Activated CD4-positive, alpha-beta T cell treated with anti-CD3 and anti-CD28 coated beads, Interleukin-2, amount 50 U/mL, for 48 hours (primary cell): Measurements from ENCODE around the gene CYP2W1.

ENCODE experiments used
- DNase-seq, 2 experiments: peaks; one replicate each; pipeline ENCODE4 v3.0.0-alpha.2; 2020

The CYP2W1 gene

DNA sequence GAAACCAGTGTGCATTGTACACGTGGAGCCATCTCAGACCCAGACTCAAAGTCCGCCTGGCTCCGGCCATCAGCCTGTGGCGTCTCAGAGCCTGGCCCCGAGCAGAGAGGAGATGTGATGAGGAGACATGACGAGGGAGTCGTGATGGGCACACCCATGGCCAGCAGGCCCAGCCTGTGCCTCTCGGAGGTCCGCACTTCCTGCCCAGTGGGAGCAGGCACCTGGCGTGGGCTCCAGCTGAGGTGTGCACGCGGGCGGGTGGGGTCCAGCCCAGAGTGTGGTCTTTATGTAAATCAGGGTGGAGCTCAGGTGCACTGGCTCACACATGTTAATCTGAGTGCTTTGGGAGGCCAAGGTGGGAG, 35.3 kb downstream of the CYP2W1 start:
- no peak for DNase-seq

DNA sequence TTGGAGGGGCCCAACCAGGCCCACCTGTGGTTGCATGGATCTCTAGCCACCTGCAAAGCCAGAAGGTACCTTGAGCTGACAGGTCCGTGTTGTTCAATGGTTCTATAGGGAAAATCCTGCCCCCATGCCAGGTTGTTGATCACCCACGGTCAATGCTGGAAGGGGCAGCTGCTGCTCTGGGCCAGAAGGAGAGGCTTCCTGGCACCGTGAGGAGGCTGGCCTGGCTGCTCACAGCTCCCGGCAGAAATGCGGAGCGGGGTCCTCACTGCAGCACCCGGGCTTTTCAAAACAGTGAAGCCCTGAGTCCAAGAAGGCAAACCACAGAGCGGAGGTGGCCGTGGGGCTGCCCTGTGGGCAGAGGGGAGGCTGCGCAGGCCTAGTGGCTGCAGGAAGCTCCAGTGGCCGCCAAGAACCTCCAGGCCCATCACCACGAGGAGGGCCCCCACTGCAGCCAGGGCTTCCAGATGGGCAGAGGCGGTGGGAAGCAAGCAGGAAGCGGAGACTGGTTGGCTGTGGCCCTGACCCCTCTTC, 36.3 kb downstream of the CYP2W1 start:
- no peak for DNase-seq

DNA sequence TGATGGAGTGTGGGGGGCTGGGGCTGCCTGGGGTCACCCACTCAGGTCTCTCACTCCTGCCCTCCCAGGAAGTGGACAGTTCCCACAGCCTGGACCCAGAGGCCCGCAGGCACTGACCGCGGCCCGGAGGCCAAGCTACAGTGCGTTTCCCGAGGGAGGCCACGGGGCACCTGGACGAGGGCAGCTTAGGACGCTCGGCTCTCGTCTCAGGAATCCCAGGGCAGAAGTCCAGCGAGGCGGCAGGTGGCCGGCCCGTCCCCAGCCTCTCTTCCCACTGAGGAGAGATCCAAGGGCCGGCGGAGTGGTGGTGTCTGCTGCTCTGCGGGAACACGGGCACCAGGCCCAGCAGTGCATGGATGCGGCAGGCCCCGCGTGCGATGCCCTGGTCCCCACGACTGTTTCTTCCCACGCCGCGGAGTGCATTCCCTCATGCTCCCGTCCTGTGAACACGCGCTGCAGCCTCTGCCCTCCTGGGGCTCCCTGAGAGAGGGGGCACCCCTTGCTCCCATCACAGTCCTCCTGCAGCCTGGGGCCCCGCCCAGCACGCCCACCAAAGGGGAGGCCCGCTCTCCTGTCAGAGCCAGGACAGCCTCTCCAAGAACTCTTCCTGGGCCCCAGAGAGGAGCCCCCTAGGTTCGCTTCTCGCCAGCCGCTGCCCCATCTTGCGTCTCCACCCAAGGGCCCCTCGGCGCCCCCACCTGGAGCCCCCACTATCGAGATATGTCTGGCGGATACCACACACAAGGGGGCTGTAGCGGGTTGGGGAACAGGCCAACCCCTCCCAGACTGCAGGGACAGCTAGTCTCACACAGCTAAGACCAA, 37.0 kb downstream of the CYP2W1 start:
- no peak for DNase-seq

DNA sequence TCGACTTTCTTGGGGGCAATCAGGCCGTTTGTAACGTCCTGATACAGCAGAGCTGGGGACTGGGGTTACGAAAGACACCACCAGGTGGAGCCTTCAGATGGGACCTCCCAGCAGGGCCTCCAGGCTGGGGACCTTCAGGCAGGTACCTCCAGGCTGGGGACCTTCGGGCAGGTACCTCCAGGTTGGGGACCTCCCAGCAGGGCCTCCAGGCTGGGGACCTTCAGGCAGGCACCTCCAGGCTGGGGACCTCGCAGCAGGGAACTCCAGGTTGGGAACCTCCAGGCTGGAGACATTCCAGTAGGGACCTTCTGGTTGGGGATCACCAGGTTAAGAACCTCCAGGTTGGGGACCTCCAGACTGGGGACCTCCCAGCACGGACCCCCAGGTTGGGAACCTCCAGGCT, 37.9 kb downstream of the CYP2W1 start:
- no peak for DNase-seq

DNA sequence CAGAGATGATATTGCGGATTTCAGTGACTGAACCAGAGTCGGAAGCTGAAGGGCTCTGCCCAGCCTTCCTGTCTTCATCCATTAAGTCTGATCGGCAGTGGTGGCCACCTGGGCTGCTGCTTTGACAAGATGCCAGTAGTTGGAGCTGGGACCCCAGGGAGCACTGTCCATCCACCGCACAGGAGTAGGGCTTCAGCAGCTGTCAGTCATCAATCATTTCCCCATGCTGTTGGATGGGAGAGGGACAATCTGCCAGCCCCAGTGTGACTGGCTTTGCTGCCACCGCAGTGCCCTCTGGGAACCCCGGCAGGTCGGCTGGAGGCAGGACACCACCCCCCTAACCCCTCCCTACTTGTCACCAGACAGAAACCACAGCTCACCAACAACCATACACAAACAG, 38.4 kb downstream of the CYP2W1 start:
- DNase-seq: no peak

DNA sequence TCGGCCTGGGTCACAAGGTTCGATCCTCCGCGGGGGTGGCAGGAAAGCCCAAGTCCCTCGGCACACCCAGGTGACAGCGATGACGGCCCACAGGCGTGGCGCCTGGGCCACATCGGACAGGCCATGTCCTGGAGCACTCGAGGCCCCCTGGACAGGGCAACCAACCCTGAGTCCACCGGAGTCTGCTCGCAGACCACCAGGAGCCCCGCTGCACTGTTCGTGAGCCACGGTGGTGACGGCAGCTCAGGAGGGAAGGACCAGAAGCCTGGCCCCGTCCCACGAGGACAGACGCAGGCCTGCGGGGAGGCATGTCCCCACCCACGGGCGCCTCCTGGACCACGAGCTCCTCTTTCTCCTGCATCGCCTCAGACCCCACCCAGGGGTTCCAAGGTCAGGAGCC, 39.0 kb downstream of the CYP2W1 start:
- DNase-seq: no peak

DNA sequence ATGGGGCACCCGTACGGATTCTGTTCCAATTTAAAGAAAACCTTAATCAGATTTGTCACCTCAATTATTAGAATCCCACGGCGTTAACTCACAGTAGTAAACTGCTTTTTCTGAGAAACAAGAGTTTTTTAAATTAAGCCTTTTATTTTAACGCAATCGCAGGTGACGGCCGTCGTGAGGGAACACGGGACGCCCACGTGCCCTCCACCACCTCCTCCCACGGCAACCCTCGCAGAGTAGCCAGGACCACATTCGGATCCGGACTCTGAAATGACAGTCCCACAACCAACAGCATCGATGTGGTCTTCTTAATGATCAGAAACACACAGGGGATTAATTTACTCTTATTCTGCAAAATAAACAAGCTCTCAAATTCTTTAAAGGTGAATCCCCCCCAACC, 39.4 kb downstream of the CYP2W1 start:
- DNase-seq: no peak

DNA sequence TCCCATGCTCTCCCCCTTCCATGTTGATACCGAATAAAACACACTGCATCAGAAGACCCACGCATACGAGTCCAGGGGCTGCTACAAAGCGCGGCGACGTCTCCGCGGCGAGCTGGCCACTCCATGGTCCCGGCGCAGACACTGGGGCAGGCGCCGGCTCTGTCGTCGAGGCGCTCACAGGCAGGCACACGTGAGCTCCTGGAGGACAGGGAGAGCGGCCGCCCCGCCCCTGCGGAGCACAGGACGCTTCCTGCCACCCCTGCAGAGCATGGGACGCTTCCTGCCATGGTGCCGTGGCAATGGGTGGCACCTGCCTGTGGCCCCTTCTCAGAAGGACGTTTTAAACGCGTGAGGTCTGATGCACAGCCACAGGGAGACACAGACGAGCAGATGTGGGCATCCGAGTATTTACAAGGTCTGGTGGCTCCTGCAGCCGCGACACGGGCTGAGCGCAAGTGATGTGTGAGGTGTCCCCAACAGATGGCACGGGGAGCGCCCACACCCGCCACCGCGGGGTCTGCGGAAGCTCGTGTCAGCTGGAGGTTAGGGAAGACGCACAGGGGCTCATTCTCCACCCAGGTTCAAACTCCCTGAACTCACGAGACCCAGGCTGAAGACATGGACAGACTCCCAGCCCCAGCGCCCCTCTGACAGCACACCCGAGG, 40.0 kb downstream of the CYP2W1 start:
- DNase-seq: no peak

DNA sequence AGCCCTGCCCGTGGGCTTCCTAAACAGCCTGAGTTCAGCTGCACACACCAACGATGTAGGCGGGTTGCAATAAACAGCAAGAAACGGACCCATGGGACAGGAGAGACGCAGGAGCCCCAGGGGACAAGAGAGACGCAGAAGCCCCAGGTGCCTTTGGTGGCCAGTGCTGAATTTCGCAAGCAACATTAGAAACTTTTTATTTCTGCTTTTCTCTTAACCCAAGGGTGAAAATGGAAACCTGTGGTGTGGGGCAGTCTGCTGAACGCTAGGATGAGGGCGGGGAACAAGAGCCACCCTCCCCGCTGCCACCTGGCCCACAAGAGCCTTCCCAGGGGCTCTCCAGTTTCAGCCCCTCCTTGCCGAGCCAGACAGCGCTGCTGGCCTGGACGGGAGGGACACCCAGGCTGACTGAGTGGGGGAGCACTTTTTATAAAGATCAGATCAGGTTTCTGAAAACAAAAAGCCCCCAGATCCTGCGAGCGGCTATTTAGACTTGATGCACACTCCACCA, 41.4 kb downstream of the CYP2W1 start:
- no peak for DNase-seq

DNA sequence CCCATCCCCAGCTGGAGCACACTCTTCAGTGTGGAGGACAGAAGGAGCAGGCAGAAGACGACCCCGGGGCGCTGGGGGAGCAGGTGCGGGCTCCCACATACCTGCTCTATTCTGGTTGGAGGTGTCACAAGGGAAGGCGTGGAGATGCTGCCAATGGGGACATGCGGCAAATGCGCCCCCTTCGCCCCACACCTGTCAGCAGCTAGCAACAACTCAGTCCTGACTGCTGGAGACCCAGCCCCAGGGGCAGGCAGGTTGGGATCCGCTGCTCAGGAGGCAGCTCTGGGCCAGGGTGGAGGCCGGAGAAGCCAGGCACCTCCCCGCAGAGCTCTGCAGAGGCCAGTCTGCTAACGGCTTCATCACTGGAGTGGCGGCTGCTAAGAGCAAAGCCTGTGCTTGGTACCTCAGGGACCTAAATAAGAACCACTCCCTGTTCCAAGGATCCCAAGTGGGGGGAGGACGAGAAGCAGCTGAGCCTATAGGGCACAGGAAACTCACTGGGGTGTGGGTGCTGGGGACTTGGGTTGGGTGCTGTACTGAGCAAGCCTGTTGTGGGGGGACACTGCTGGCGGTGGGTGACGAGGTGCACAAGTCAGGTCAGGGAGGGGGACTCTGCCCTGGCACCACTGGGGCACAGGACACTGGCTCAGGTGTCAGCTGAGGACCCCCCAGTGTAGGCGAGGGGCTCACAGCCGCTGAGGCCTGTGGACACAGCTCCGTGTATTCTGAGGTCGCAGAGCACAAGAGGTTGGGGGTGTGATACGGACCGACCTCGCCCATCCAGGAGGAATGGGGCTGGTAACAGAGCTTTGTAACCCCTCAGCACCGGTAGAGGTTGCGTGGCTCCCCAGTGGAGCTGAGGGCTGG, 42.1 kb downstream of the CYP2W1 start:
- no peak for DNase-seq

DNA sequence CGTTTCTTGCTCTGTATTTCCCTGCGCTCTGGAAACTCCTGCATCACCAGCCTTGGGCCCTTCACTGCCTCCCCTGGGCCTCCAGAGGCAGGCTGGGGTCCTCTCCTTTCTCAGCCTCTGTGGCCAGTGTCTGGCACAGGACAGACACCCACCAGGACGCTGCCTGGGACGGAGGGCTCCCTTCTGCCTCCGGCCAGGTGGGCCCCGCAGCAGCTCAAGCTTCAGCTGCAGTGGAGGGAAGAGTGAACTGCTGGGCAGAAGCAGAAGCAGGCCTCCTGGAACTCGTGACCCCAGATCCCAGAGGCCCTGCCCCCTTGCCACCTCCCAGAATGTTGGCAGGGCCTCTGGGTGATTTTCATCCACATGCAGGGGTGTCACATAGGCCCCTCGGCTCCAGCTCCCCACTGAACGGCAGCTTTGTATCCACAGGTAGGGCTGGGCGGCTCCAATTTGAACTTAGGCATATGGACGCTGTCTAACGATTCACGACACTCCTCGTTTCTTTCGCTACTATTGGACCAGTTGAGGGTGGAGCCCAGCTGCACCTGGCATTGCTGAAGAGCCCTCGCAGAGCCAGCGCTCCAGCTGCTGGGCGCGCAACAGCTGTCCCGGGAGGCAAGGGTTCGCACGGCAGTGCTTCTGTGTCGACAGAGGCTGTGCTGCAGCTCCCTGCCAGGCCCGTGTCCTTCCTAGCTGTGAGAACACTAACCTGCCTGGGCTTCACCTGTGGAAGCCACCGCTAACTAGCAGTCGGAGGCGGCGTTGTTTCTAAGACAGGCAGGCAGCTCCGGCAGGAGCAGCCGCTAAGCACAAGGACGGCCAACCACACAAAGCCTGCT, 43.0 kb downstream of the CYP2W1 start:
- DNase-seq: no peak

DNA sequence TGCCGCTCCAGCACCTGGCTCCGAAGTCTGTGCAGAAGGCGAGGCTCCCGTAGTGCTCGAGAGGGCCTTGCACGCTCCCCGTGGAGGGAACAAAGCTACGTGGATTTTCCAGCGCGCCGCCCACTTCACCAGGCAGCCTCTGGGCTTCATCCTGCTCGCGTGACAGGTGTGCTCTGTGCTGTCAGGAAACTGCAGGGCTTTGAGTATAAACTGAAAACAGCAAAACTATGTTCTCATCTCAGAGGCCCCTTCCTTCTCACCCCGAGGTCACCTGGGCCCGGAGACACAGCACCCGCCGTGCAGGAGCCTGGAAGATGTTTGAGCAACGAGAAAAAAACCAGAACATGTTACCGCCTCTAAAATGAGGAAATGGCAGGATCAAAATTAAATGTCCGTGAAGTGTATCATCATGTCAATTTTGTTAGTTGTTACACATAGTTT, 43.8 kb downstream of the CYP2W1 start:
- no peak for DNase-seq

DNA sequence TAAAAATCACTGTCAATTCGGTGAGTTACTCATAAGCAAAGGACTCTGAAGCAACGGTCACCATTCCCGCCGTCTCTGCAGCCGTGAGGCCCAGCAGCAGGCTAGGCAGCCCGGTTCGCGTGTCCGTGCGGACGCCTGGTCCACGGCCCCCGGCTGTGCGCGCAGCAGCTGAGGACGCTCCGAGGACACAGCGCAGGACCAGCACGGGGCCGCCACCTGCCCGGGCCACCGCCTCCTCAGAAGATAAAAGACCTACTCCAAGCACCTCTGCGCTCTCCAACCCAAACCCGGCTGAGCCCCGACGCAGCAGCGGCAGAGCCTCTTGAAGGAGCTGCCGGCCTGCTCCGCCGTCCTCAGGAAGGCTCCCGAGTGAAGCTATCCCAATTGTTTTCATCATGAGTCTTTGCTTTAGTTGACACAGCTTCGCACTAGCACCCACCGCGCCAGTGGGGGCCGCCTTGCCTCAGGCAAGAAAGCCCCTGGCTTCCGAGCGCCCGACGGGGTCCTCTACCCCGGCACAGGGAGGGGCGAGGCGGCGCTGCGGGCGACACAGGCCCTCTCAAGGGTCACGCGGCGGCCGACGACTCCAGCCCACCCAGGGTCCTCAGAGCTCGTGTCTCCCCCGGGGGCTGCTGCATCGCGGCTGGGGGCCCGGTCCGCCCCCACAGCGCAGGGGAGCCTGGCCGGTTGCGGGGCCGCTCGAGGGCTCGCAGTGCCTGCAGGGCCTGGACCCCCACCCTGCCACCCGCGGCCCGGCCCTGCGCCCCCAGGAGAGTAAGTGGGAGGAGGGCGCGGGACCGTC, 44.5 kb downstream of the CYP2W1 start:
- DNase-seq: no peak

DNA sequence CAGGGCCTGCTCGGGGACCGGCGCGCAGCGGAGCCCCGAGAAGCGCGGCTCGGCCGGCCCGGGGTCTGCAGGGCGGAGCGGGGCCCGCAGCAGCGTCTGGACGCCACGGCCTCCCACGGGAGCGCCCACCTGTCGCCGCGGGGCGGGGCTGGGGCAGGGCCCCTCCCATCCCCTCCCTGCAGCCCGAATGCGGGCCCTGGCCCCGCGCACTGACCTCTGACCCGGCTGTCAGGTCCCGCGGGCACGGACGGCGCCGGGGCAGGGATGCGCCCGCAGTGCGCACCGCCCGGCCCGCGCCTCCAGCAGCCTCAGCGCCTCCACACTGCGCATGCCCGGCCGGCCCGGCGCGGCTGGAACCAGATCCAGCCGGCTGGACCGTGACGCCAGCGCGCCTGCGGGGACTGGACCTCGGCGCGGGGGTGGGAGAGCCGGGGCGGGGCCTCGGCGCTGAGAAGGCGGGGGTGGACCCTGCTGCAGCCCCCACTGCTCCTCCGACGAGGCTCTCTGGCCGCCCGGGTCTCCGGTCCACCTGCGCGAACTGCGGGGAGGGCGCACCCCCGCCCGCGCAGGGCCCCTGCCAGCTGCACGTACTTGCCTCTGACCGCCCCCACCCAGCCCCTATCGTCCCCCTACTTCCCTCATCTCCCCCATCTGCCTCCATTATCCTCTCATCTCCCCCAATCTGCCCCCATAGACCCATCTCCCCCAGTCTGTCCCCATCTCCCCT, 45.2 kb downstream of the CYP2W1 start:
- peak; percentile 87 to 89 for DNase-seq

DNA sequence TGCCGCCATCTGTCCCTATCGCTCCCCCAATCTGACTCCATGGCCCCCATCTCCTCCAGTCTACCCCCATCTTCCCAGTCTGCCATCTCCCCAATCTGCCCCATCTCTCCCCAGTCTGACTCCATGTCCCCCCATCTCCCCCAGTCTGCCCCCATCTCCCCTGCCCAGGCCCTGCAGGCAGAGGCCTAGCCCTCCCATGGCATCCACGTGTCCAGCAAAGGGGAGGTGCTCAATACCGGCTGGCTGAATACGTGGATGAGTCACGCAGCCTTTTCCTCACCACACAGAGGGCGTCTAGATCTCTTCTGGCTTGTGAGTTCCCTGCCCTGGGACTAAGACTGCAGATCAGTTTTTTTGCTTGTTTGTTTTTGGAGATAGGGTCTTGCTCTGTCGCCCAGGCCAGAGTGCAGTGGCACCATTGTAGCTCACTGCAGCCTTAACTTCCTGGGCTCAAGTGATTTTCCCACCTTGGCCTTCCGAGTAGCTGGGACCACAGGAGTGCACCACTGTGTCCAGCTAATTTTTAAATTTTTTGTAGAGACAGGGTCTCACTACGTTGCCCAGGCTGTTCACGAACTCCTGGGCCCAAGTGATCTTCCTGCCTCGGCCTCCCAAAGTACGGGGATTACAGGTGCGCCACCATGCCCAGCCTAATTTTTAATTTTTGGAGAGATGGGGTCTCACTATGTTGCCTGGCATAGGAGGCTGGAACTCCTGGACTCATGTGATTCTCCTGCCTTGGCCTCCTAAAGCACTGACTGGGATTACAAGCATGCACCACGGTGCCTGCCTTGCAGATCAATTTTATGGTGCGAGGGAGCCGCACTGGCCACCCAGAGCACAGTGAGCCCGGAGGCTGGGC, 46.0 kb downstream of the CYP2W1 start:
- peak; percentile 69 to 79 for DNase-seq

DNA sequence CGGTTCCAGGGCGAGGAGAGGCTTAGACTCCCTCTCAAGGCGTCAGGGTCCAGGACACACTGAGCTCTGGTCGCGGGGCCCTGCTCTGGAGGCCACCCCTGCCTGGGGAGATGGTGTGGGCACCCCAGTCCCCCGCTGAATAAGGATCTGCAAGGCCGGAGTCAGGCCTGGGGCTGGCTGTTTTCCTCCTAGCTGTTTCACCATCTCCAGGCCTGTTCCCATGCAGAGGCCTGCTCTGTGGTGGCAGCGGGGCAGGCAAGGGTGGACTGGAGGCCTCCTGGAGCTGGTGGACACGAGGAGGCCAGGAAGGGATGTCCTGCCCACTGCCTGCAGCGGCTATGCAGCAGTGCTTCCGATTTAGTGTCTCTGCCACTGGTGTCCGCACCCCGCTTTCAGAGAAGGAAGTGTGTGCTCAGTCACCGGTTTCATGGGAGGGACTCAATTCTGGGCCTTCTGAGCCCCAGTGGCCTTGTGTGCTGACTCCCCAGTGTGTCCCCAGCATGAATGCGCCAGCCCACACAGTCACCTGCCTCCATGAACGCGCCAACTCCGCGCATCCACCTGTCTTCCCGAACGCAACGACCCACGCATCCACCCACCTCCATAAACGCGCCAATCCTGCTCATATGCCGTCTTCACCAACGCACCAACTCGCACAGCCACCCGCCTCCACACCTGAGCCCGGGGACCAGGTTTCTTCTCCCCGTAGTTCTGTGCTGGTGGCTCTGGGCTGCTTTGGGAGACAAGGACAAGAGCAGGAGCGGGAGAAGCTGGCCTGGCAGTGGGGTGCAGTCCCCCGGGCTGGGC, 46.9 kb downstream of the CYP2W1 start:
- DNase-seq: no peak

DNA sequence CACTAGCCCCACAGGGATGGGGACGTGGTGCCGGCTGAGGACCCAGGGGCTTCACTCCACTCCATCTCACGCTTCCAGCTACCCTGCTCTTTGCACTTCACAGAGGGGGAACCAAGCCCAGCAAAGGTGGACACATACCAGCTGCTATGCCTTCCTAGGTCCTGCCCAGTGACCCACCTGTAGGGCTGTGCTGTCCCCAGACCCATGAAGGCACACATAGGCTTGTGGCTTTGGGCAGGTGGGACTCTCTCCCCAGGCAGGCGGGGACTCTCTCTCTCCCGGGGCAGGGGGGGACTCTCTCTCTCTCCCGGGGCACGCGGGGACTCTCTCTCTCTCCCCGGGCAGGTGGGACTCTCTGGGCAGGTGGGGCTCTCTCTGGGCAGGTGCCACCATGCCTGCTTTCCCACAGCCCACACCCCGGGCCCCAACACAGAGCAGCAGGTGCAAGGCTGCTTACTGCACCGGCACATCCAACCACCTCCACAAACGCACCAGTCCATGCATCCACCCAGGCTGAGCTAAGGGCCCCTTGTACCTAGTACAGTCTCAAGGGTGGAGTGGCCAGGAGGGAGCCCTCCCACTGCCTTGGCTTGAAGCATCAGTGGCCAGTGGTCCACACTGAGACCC, 47.6 kb downstream of the CYP2W1 start:
- no peak for DNase-seq
